Smooth muscle cell (in vitro differentiated cells): ENCODE results near the gene NAV3. TPM values are rescaled to one million over a fixed set of nuclear protein-coding genes. Genes with fewer than 3 reads are reported as not detected.
A peak's percentile ranks its signal among the peaks of the same experiment; 100 is the strongest.

ENCODE experiments used
- DNase-seq: peaks from one replicate; lab custom pipeline; 2025; ENCODE audit not compliant: unreplicated experiment; lab: John Stamatoyannopoulos, UW
- H2AFZ ChIP-seq: fragments of 200-600 bp; sonication (generic); 2 replicates; pipeline ENCODE4 v1.6.0; 2016; ENCODE audit warnings: antibody characterized with exemption, low read depth, mild to moderate bottlenecking
- H3F3A ChIP-seq: fragments of 200-600 bp; sonication (generic); 2 replicates; pipeline ENCODE4 v1.6.0; 2017; ENCODE audit warnings: antibody characterized with exemption, low read depth
- H3K27ac ChIP-seq: fragments of 200-600 bp; sonication (generic); 2 replicates; pipeline ENCODE4 v1.5.1; 2016; ENCODE audit warnings: low read depth, mild to moderate bottlenecking
- H3K27me3 ChIP-seq: fragments of 200-600 bp; sonication (generic); 2 replicates; pipeline ENCODE4 v1.6.1; 2016; ENCODE audit warnings: low read depth, mild to moderate bottlenecking
- H3K36me3 ChIP-seq: fragments of 200-600 bp; sonication (generic); 2 replicates; pipeline ENCODE4 v1.5.1; 2016; ENCODE audit warnings: low read depth
- H3K4me1 ChIP-seq: fragments of 200-600 bp; sonication (generic); 2 replicates; pipeline ENCODE4 v1.5.1; 2016; ENCODE audit warnings: low read depth
- H3K4me2 ChIP-seq: fragments of 200-600 bp; sonication (generic); 2 replicates; pipeline ENCODE4 v1.6.0; 2016; ENCODE audit warnings: mild to moderate bottlenecking
- H3K4me3 ChIP-seq: fragments of 200-600 bp; sonication (generic); 2 replicates; pipeline ENCODE4 v1.5.1; 2016; ENCODE audit warnings: mild to moderate bottlenecking
- H3K79me2 ChIP-seq: fragments of 200-600 bp; sonication (generic); 2 replicates; pipeline ENCODE4 v1.6.0; 2016; ENCODE audit warnings: low read depth, mild to moderate bottlenecking
- H3K9ac ChIP-seq: fragments of 200-600 bp; sonication (generic); 2 replicates; pipeline ENCODE4 v1.6.0; 2016; ENCODE audit warnings: low read depth
- H3K9me3 ChIP-seq: fragments of 200-600 bp; sonication (generic); replicated peaks from 2 replicates; pipeline ENCODE4 v1.5.1; 2016; ENCODE audit warnings: low read depth
- H4K20me1 ChIP-seq: fragments of 200-600 bp; sonication (generic); 2 replicates; pipeline ENCODE4 v1.6.0; 2016; ENCODE audit warnings: low read depth
- CTCF ChIP-seq: fragments of 200-600 bp; sonication (generic); IDR thresholded peaks from 2 replicates; pipeline ENCODE4 v1.5.1; 2017; ENCODE audit warnings: borderline replicate concordance, mild to moderate bottlenecking, antibody characterized with exemption; ENCODE audit not compliant: insufficient read depth, poor library complexity, severe bottlenecking
- WGBS: methylation state at CpG from one replicate; pipeline ENCODE4 v1.1.7; 2016; ENCODE audit warnings: low lambda C conversion rate; 5-methylcytosine and 5-hydroxymethylcytosine counted together
- polyA plus RNA-seq: library from polyadenylated mRNA; unstranded; fragments of >200 nt; fragmentation: Nextera tagmentation; extraction: Ambion mirVana; gene quantifications from 2 replicates; pipeline ENCODE4 v1.2.1, GENCODE V29; 2016
- total RNA-seq: library from RNA; depleted of rRNA; stranded (reverse); fragments of >200 nt; gene quantifications from 2 replicates; pipeline ENCODE4 v1.2.3, GENCODE V29; 2014

NAV3 gene
- total and polyA plus RNA-seq, 2 experiments from 2014 or later, result 8.0 to 31.0 TPM

GRCh38 chr12:78209846-78210505 is 379.3 kb downstream of the NAV3 start:
- 86% methylated on average over 12 of the region's 12 CpGs for whole genome bisulfite sequencing
- Histone ChIP-seq H3K36me3 (no peaks in the 10 kb centered on the region), H4K20me1 (no peaks in the 10 kb centered on the region), H3K79me2 (no peaks in the 10 kb centered on the region), H3K4me2 (no peak overlapping the region), H2AFZ (no peak overlapping the region), H3K4me3 (no peak overlapping the region), H3K9me3 (no peaks in the 10 kb centered on the region), H3F3A (no peaks in the 10 kb centered on the region), H3K27ac (peak overlapping the region; percentile 2), H3K4me1 (peaks cover 5% of the 10 kb centered on the region), H3K27me3 (peaks cover 20% of the 10 kb centered on the region), H3K9ac (no peak overlapping the region)
- TF ChIP-seq CTCF, result no peak
- no peak for DNase-seq

- no peak for TF ChIP-seq CTCF
- Histone ChIP-seq H3K4me2 (peak overlapping the region; percentile 7), H3K9ac (no peak overlapping the region), H3K79me2 (no peaks in the 10 kb centered on the region), H2AFZ (no peak overlapping the region), H3K9me3 (no peaks in the 10 kb centered on the region), H3K27ac (peak overlapping the region; percentile 2), H3K4me1 (peaks cover 5% of the 10 kb centered on the region), H3K36me3 (no peaks in the 10 kb centered on the region), H4K20me1 (no peaks in the 10 kb centered on the region), H3K4me3 (no peak overlapping the region), H3F3A (no peaks in the 10 kb centered on the region), H3K27me3 (peaks cover 20% of the 10 kb centered on the region)
- 71% methylated on average over 1 of the region's 1 CpG for WGBS
- DNase-seq, result no peak
Observed at GRCh38 chr12:78210506-78210860, 379.8 kb downstream of the NAV3 start.

GRCh38 chr12:78210894-78211302 is 380.2 kb downstream of the NAV3 start:
- Histone ChIP-seq H3K36me3 (no peaks in the 10 kb centered on the region), H3K9ac (no peak overlapping the region), H3F3A (no peaks in the 10 kb centered on the region), H3K79me2 (no peaks in the 10 kb centered on the region), H3K27ac (peak overlapping the region; percentile 2), H3K4me2 (peak overlapping the region; percentile 7), H3K9me3 (no peaks in the 10 kb centered on the region), H3K4me1 (peaks cover 5% of the 10 kb centered on the region), H2AFZ (no peak overlapping the region), H3K27me3 (peaks cover 20% of the 10 kb centered on the region), H3K4me3 (no peak overlapping the region), H4K20me1 (no peaks in the 10 kb centered on the region)
- DNase-seq, result no peak
- no peak for TF ChIP-seq CTCF
- WGBS, result 35% methylated on average over 4 of the region's 4 CpGs

GRCh38 chr12:78220811-78221210 is 390.1 kb downstream of the NAV3 start:
- WGBS, result 90% methylated on average over 2 of the region's 2 CpGs
- Histone ChIP-seq H3K4me1 (no peaks in the 10 kb centered on the region), H3K9me3 (no peaks in the 10 kb centered on the region), H4K20me1 (no peaks in the 10 kb centered on the region), H3K36me3 (no peaks in the 10 kb centered on the region), H3K27me3 (peaks cover 3% of the 10 kb centered on the region), H3K9ac (no peak overlapping the region), H3K4me3 (no peak overlapping the region), H3K4me2 (no peak overlapping the region), H3K27ac (no peak overlapping the region), H3F3A (no peaks in the 10 kb centered on the region), H3K79me2 (no peaks in the 10 kb centered on the region), H2AFZ (no peak overlapping the region)
- DNase-seq, result no peak
- TF ChIP-seq CTCF, result no peak
